GM10248 (cell line): ENCODE measurements around the gene CREB3L1.

Experiments
- CTCF ChIA-PET: fragments of 300-600 bp; sonication (Branson Sonifier 250); formaldehyde crosslinking; extraction: SDS; loops from one replicate; lab custom pipeline; 2021; ENCODE audit warnings: antibody characterized with exemption; lab: Yijun Ruan, JAX
- POLR2A ChIA-PET: fragments of 350-650 bp; sonication (Branson Sonifier 250); formaldehyde crosslinking; extraction: SDS; loops from one replicate; lab custom pipeline; 2020; ENCODE audit warnings: antibody characterized with exemption; lab: Yijun Ruan, JAX
- DNase-seq: peaks from one replicate; pipeline ENCODE4 v3.0.0; 2012; ENCODE audit errors: extremely low spot score
- CTCF ChIP-seq: IDR thresholded peaks from 2 replicates; pipeline ENCODE4 v1.5.1; 2012; ENCODE audit warnings: mild to moderate bottlenecking, low read depth; ENCODE audit errors: extremely low read depth, missing control alignments, control extremely low read depth

The CREB3L1 gene

GRCh38 chr11:46348566-46349401, 71.3 kb downstream of the CREB3L1 start:
- CTCF ChIA-PET, result interaction anchor here (0.7 to 21.1 kb wide), 13 partner anchors 9 to 180 kb away, joined by 3 to 452 read pairs (median 4); no protein-coding TSS in a partner anchor
- TF ChIP-seq CTCF, result no peak
- POLR2A ChIA-PET, result no interaction called here
- no peak for DNase-seq

DNA sequence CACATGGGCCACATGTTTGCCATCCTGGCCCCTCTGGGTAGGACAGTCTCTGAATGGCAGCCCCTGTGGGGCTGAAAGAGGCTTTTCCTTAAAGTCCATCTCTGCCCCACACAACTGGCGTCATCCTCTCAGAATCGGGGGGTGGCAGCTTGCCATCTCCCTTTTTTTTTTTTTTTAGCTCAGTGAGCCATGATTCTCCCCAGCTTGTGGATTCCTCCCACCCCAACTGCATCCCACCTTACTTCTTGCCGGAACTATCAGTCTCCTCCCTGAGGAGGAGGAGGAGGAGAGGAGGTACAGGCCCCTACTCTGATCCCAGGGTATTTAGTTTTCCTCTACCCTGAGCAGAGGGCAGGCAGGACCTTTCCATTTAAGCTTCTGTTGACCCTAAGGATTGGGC, 73.2 kb downstream of the CREB3L1 start:
- TF ChIP-seq CTCF, result no peak
- no peak for DNase-seq
- CTCF ChIA-PET, result interaction anchor here (1.4 to 21.1 kb wide), 10 partner anchors 10 to 187 kb away, joined by 4 to 452 read pairs (median 14); partner anchors contain the start of gene CREB3L1
- POLR2A ChIA-PET, result no interaction called here

- CTCF ChIA-PET, result interaction anchor here (1.3 to 21.1 kb wide), 13 partner anchors 10 to 187 kb away, joined by 3 to 452 read pairs (median 9); partner anchors contain the start of gene CREB3L1
- no peak for TF ChIP-seq CTCF
- POLR2A ChIA-PET, result no interaction called here
- no peak for DNase-seq
Measured at GRCh38 chr11:46351148-46351547, 73.7 kb downstream of the CREB3L1 start.

DNA sequence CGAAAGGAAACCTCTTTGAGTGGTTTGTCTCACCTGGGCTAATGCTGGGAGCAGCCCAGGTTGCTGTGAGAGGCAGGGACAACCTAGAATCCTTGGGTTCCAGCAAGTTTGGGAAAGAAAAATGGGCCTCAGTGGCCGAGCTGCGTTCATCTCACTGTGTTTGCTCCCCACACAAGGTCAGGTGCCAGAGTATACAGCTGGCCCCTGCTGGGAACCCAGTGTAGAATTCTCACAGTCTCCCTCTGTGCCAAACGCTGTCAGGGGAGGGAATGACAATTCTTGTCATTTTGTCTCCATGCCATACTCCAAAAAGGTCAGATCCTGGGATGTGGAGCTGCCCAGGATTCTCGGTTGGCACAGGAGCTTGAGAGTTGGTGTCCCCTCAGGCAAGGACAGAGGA, 74.1 kb downstream of the CREB3L1 start:
- DNase-seq, result no peak
- ChIA-PET CTCF (interaction anchor here (1.0 to 21.1 kb wide), 23 partner anchors 11 to 193 kb away, joined by 3 to 452 read pairs (median 5); partner anchors contain the start of gene CREB3L1), POLR2A (no interaction called here)
- no peak for TF ChIP-seq CTCF

DNA sequence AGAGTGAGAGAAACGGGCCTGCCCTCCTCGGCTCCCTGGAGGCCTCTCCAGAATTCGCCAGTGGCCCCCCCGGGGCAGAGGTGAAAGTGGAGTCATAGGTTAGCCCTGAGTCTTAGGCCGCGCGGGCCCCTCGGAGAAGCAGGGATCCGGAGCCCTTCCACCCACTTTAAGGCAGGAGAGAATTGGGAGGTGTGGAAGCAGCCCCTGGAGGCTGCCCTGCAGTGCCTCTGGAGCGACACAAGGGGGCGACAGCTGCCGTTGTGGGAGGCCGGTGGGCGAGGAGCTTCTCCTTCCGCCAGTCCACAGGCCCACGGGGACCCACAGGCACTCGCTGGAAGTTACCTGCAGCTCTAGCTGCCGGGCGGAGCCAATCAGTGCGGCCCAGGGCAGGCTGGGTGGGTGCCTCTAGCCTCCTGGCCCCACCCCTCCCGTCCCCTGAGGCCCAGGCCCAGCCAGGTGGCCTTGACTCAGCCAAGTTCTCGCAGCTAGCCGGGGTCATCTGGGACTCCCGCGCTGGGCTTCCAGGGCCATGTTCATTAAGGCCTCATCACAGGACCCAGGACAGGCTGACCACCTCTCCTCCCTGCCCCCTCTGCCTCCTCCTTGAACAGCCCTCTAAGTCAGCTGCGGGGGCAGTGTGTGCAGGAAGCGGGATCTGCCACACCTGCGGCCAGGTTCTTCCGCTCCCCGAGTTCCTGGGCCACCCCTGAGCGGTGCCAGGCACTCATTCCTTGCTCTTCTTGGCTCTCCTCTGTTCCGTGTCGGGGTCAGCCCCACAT, 74.8 kb downstream of the CREB3L1 start:
- DNase-seq, result peak; percentile 69
- TF ChIP-seq CTCF, result peak; percentile 87
- POLR2A ChIA-PET, result no interaction called here
- CTCF ChIA-PET, result interaction anchor here (1.0 to 21.1 kb wide), 28 partner anchors 8 to 193 kb away, joined by 3 to 452 read pairs (median 4); partner anchors contain the start of gene CREB3L1

- CTCF ChIA-PET, result interaction anchor here (0.9 to 21.1 kb wide), 9 partner anchors 2 to 115 kb away, joined by 3 to 452 read pairs (median 9); partner anchors contain the start of genes CHRM4 and DGKZ
- POLR2A ChIA-PET, result interaction anchor here (0.9 kb wide), 1 partner anchor 182 kb away, joined by 4 read pairs; no protein-coding TSS in a partner anchor
- no peak for DNase-seq
- TF ChIP-seq CTCF, result no peak
Measured at GRCh38 chr11:46353698-46354097, 76.2 kb downstream of the CREB3L1 start.
